Heart left ventricle (tissue), 13 donors: ENCODE measurements around the gene MARK3.

Experiments
- CTCF ChIP-seq, 12 donors: fragments of 200-600 bp; sonication (generic) in 4 of 12; IDR thresholded peaks; one replicate each; pipeline versions ENCODE4 v1.5.0 to v1.8.0; 2018 to 2022; ENCODE audit warnings: antibody characterized with exemption in 12 of 12, mild to moderate bottlenecking in 5 of 12
- POLR2A ChIP-seq, 2 donors: fragments of 450-650 bp; IDR thresholded peaks; one replicate each; pipeline ENCODE4 v1.6.1; 2017; ENCODE audit warnings: antibody characterized with exemption in 2 of 2, mild to moderate bottlenecking in 2 of 2, moderate library complexity in 2 of 2
- donor health status: ischemic (EF 13 %, LVEDD 7.1; RV severe dilation, severe dysfunction).
- donor health status: DM: no; HTN: yes; CAD: no.
- donor health status: DM: no; HTN: no; CAD: no.
- donor health status: ischemic (EF 25% LVEDD 6.9; RV normal size, moderate dysfunction).
- donor health status: ischemic (EF 25% LVEDD 5.7; RV mildly dilated, moderate dysfunction).
- donor health status: ischemic (EF 35%, LVEDD 5.7; RV mildly dilated, moderate dysfunction).
- donor health status: nonischemic (EF 11% LVEDD 7.7; RV severe dilation, severe dysfunction).
- donor health status: DM: yes; HTN: yes; CAD: no.
- donor health status: PGD.
- donor health status: ischemic (EF 29% LVEDD 5.4; RV normal size, mild dysfunction).
- donor health status: nonischemic (EF 23%, LVEDD 6.1; RV moderate dilation, normal function).

- TF ChIP-seq POLR2A (IDR thresholded peaks at IDR 0.05) = no peak
- no peak for TF ChIP-seq CTCF (IDR thresholded peaks at IDR 0.05)
These were observed 103.7 kb downstream of the MARK3 start for GRCh38 chr14:103488960-103489359.
